SK-N-SH treated with all-trans-retinoic acid at 6 μM for 48 hours (cell line): Measurements from ENCODE around the gene AACS.

Source experiments
- ATAC-seq: fragments of 200-7000 bp; cut with Tn5 transposase; 3 replicates; pipeline ENCODE4 v1.9.1; 2020; ENCODE audit warnings: mild to moderate bottlenecking, moderate library complexity
- ARNTL ChIP-seq: fragments of 450-650 bp; formaldehyde crosslinking; IDR thresholded peaks from 2 replicates; pipeline ENCODE4 v1.5.0; 2020; ENCODE audit warnings: low read depth, mild to moderate bottlenecking, moderate library complexity, borderline replicate concordance
- BACH2 ChIP-seq: fragments of 250-450 bp; sonication (Bioruptor Pico); IDR thresholded peaks from 2 replicates; pipeline ENCODE4 v1.9.0; 2021; ENCODE audit warnings: mild to moderate bottlenecking, borderline replicate concordance
- ESRRG ChIP-seq: fragments of 250-450 bp; sonication (Bioruptor Pico); IDR thresholded peaks from 2 replicates; pipeline ENCODE4 v1.6.1; 2021; ENCODE audit warnings: mild to moderate bottlenecking
- GLIS3 ChIP-seq: fragments of 250-450 bp; sonication (Bioruptor Pico); IDR thresholded peaks from 2 replicates; pipeline ENCODE4 v1.5.0; 2020; ENCODE audit warnings: mild to moderate bottlenecking, moderate library complexity
- ISL1 ChIP-seq: fragments of 250-450 bp; sonication (Bioruptor Pico); IDR thresholded peaks from 2 replicates; pipeline ENCODE4 v2.1.2; 2022; ENCODE audit warnings: mild to moderate bottlenecking, moderate library complexity
- OSR1 ChIP-seq: fragments of 250-450 bp; sonication (Bioruptor Pico); IDR thresholded peaks from 2 replicates; pipeline ENCODE4 v1.8.0; 2022; ENCODE audit warnings: moderate library complexity, mild to moderate bottlenecking, inconsistent platforms
- PPARA ChIP-seq: fragments of 250-450 bp; sonication (Bioruptor Pico); IDR thresholded peaks from 2 replicates; pipeline ENCODE4 v1.5.0; 2020; ENCODE audit warnings: mild to moderate bottlenecking, borderline replicate concordance
- RARB ChIP-seq: fragments of 250-450 bp; sonication (Bioruptor Pico); IDR thresholded peaks from 2 replicates; pipeline ENCODE4 v1.8.0; 2021; ENCODE audit warnings: mild to moderate bottlenecking, moderate library complexity
- SNAI2 ChIP-seq: fragments of 250-450 bp; sonication (Bioruptor Pico); IDR thresholded peaks from 2 replicates; pipeline ENCODE4 v1.5.0; 2020; ENCODE audit warnings: mild to moderate bottlenecking, moderate library complexity
- ZC3H10 ChIP-seq: fragments of 250-450 bp; sonication (Bioruptor Pico); IDR thresholded peaks from 2 replicates; pipeline ENCODE4 v1.5.1; 2021; ENCODE audit warnings: mild to moderate bottlenecking, moderate library complexity
- ZNF565 ChIP-seq: fragments of 450-650 bp; formaldehyde crosslinking; conservative IDR thresholded peaks from 2 replicates; pipeline ENCODE4 v1.5.0; 2020; ENCODE audit warnings: low read depth, mild to moderate bottlenecking, moderate library complexity
- ZNF70 ChIP-seq: fragments of 450-650 bp; formaldehyde crosslinking; IDR thresholded peaks from 2 replicates; pipeline ENCODE4 v1.5.0; 2020; ENCODE audit warnings: mild to moderate bottlenecking, moderate library complexity
- ZNF8 ChIP-seq: fragments of 450-650 bp; formaldehyde crosslinking; IDR thresholded peaks from 2 replicates; pipeline ENCODE4 v1.5.0; 2020; ENCODE audit warnings: mild to moderate bottlenecking, moderate library complexity
- TF ChIP-seq, protein P1 (sequence below): fragments of 250-450 bp; sonication (Bioruptor Pico); IDR thresholded peaks from 2 replicates; pipeline ENCODE4 v1.8.0; 2020; ENCODE audit warnings: mild to moderate bottlenecking, moderate library complexity, borderline replicate concordance
- TF ChIP-seq, protein P2 (sequence below): fragments of 250-450 bp; sonication (Bioruptor Pico); IDR thresholded peaks from 2 replicates; pipeline ENCODE4 v1.8.0; 2021; ENCODE audit warnings: low read depth, mild to moderate bottlenecking, moderate library complexity, borderline replicate concordance
- TF ChIP-seq, protein P3 (sequence below): fragments of 250-450 bp; sonication (Bioruptor Pico); IDR thresholded peaks from 2 replicates; pipeline ENCODE4 v1.5.0; 2020; ENCODE audit warnings: mild to moderate bottlenecking, moderate library complexity

AACS gene

DNA sequence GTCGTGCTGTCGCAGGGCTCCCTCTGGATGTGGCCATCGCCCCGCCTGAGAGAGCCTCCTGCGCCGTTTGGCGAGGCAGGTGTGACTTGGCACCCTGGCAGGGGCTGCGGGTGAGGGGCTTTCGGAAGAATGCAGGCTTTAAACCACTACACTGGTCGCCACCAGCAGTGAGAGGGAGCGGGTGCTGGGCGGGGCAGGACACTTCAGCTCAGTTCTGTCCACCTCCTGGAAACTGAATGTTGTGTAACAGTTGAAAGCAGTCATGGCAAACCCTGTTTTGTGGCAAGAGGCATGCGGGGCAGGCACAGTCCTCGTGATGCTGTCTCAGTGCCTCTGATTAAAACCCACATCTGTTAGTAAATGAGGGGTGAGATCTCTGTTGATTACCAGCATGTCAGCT, 55.9 kb downstream of the AACS start:
- no peak for ATAC-seq
- TF ChIP-seq BACH2 (CRISPR knock-in tag): no peak

DNA sequence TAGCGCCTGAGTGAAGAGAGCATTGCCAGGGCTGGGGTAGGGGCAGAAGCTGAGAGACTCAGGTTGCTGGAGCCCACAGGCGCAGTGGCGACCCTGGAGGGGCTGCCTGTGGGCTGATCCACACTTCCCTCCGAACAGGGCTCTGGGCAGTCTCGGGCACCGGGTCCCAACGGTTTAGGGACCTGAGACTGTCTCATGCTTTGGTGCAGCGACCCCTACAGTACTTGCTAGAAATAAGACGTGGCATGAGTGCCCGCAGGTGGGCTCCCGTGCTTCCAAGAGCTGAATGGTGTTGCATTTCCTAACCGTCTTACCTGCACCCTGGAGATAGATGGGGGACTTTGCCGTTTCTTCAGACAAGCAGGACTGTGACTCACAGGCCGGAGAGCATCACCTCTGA, 57.4 kb downstream of the AACS start:
- no peak for TF ChIP-seq ARNTL (CRISPR knock-in tag)
- TF ChIP-seq ZNF70 (CRISPR knock-in tag): no peak
- TF ChIP-seq ZC3H10: no peak
- no peak for TF ChIP-seq ZNF565 (CRISPR knock-in tag)
- no peak for TF ChIP-seq SNAI2 (CRISPR knock-in tag)
- TF ChIP-seq ISL1: no peak
- no peak for TF ChIP-seq RARB (CRISPR knock-in tag)
- TF ChIP-seq, protein P1, sequence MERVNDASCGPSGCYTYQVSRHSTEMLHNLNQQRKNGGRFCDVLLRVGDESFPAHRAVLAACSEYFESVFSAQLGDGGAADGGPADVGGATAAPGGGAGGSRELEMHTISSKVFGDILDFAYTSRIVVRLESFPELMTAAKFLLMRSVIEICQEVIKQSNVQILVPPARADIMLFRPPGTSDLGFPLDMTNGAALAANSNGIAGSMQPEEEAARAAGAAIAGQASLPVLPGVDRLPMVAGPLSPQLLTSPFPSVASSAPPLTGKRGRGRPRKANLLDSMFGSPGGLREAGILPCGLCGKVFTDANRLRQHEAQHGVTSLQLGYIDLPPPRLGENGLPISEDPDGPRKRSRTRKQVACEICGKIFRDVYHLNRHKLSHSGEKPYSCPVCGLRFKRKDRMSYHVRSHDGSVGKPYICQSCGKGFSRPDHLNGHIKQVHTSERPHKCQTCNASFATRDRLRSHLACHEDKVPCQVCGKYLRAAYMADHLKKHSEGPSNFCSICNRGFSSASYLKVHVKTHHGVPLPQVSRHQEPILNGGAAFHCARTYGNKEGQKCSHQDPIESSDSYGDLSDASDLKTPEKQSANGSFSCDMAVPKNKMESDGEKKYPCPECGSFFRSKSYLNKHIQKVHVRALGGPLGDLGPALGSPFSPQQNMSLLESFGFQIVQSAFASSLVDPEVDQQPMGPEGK (CRISPR knock-in tag): no peak
- no peak for TF ChIP-seq ZNF8 (CRISPR knock-in tag)
- no peak for ATAC-seq

DNA sequence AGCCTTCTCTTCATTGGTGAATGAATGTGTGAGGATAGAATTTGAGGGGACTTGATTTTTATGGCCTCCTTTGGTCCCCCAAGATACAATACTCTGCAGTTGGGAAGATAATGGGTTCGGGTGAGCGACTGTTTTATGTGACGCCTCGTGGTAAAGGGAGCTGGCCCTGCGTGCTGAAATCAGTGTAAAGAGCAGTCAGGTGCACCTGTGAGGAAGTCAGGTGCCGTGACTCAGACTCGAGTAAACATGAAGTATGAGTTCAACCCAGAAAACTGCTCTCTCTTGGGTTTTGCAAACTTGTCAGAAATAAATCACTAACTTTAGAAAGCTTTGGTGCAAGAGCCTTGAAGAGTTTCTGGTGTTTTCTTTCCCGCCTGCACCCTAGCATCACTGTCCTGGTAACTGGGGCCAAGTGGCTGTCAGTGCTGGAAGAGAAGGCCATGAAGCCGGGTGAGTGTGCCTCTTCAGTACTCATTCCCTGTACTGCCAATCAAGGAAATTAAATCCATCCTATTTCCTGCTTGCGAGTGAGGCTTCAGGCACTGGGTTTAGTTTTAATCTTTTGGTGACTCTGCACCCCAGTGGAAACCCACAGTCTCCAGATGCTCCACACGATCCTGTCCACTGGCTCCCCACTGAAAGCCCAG, 59.2 kb downstream of the AACS start:
- ATAC-seq: no peak
- TF ChIP-seq ZNF70 (CRISPR knock-in tag): no peak
- TF ChIP-seq, protein P2, sequence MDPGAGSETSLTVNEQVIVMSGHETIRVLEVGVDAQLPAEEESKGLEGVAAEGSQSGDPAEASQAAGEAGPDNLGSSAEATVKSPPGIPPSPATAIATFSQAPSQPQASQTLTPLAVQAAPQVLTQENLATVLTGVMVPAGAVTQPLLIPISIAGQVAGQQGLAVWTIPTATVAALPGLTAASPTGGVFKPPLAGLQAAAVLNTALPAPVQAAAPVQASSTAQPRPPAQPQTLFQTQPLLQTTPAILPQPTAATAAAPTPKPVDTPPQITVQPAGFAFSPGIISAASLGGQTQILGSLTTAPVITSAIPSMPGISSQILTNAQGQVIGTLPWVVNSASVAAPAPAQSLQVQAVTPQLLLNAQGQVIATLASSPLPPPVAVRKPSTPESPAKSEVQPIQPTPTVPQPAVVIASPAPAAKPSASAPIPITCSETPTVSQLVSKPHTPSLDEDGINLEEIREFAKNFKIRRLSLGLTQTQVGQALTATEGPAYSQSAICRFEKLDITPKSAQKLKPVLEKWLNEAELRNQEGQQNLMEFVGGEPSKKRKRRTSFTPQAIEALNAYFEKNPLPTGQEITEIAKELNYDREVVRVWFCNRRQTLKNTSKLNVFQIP (CRISPR knock-in tag): no peak

DNA sequence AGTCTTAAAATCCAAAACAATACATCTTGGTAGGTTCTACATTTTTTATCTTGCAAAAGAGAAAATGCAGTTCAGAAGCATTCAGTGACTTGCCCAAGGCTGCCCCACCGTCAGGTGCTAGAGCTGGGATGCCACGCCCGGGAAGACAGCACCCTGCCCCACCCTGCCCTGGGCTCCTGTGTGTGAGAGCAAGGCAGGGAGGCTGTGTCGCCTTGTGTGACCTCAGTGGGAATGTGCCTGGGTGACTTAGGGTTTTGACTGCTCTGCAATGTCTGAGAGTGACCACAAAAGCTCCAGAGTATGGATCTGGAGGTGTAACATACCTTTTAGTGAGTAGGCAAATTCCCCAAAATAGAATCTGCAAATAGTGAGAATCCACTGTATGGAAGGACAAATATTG, 60.0 kb downstream of the AACS start:
- no peak for ATAC-seq
- TF ChIP-seq, protein P2 (CRISPR knock-in tag): no peak
- TF ChIP-seq ISL1 (no peak), ZC3H10 (no peak), RARB (CRISPR knock-in tag) (no peak)
- TF ChIP-seq, protein P3, sequence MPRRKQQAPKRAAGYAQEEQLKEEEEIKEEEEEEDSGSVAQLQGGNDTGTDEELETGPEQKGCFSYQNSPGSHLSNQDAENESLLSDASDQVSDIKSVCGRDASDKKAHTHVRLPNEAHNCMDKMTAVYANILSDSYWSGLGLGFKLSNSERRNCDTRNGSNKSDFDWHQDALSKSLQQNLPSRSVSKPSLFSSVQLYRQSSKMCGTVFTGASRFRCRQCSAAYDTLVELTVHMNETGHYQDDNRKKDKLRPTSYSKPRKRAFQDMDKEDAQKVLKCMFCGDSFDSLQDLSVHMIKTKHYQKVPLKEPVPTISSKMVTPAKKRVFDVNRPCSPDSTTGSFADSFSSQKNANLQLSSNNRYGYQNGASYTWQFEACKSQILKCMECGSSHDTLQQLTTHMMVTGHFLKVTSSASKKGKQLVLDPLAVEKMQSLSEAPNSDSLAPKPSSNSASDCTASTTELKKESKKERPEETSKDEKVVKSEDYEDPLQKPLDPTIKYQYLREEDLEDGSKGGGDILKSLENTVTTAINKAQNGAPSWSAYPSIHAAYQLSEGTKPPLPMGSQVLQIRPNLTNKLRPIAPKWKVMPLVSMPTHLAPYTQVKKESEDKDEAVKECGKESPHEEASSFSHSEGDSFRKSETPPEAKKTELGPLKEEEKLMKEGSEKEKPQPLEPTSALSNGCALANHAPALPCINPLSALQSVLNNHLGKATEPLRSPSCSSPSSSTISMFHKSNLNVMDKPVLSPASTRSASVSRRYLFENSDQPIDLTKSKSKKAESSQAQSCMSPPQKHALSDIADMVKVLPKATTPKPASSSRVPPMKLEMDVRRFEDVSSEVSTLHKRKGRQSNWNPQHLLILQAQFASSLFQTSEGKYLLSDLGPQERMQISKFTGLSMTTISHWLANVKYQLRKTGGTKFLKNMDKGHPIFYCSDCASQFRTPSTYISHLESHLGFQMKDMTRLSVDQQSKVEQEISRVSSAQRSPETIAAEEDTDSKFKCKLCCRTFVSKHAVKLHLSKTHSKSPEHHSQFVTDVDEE (CRISPR knock-in tag): no peak
- TF ChIP-seq, all 23 proteins: peak for 0

DNA sequence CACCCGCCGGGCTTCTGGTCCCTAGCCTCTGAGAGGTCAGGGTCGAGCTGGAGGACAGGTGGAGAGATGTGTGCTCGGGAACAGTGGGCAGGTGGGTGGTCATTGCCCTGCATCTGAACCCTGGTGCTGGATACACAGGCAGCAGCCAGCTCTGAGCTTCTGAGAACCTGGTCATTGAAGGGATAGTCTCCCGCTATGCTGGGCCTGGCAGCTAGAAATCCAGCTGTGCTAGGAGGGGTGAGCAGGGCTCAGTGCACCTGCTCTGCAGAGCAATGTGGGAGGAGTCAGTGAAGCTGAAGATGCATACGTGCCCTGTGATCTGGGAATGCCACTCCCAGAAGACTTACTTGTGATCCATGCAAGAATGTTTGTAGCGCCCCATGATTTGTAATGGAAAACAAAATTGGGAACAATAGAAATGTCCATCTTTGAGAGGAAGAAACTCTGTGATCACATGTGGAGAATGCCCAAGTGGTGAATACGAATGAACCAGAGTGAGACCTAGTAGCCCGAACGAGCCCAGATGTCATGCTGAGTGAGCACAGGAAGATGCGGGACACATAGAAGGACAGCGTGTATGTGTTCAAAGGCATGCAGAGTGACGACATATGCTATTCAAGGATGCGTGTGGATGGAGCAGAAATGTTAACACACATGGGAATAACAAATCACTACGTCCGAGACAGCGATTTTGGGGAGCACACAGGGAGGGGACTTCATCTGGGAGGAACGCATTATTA, 63.4 kb downstream of the AACS start:
- no peak for ATAC-seq

More for the DNA sequence above, 63.4 kb downstream of the AACS start:
- TF ChIP-seq ARNTL (CRISPR knock-in tag) (no peak), RARB (CRISPR knock-in tag) (no peak), GLIS3 (CRISPR knock-in tag) (no peak), ISL1 (no peak), OSR1 (CRISPR knock-in tag) (no peak), BACH2 (CRISPR knock-in tag) (no peak), ZNF565 (CRISPR knock-in tag) (no peak), ZC3H10 (no peak), PPARA (CRISPR knock-in tag) (no peak), ESRRG (CRISPR knock-in tag) (no peak)
- TF ChIP-seq, protein P2 (CRISPR knock-in tag): no peak
- TF ChIP-seq, protein P1 (CRISPR knock-in tag): no peak
